A549 (cell line): Measurements from ENCODE around the gene SUGCT.

Experiments
- CTCF ChIP-seq: fragments of >200 bp; sonication (Bioruptor Twin); formaldehyde crosslinking; IDR thresholded peaks from 3 replicates; pipeline ENCODE4 v1.5.1; 2016
- EP300 ChIP-seq, 2 experiments: fragments of >200 bp; sonication (Bioruptor Twin); formaldehyde crosslinking; IDR thresholded peaks; 2 replicates in 1 of 2; 3 replicates in 1 of 2; pipeline ENCODE4 v1.6.1; 2016 to 2017
- HMGXB4 ChIP-seq: fragments of 250-450 bp; sonication (Bioruptor Pico); IDR thresholded peaks from 2 replicates; pipeline ENCODE4 v1.5.0; 2021; ENCODE audit warnings: mild to moderate bottlenecking, moderate library complexity, borderline replicate concordance
- REST ChIP-seq: fragments of 200-600 bp; sonication (generic); IDR thresholded peaks from 2 replicates; pipeline ENCODE4 v1.6.1; 2016; ENCODE audit warnings: antibody characterized with exemption, mild to moderate bottlenecking, moderate library complexity
- RFX5 ChIP-seq: fragments of 450-650 bp; IDR thresholded peaks from 2 replicates; pipeline ENCODE4 v1.7.1; 2014; ENCODE audit warnings: antibody characterized with exemption, mild to moderate bottlenecking, moderate library complexity

GRCh38 chr7:40715053-40715430, 580.2 kb downstream of the SUGCT start:
- TF ChIP-seq EP300 (IDR thresholded peaks at IDR 0.05) (no peak), HMGXB4 (CRISPR knock-in tag) (no peak), CTCF (no peak), REST (no peak), RFX5 (no peak)
